ENCODE measurements around the gene LEF1.

DNA sequence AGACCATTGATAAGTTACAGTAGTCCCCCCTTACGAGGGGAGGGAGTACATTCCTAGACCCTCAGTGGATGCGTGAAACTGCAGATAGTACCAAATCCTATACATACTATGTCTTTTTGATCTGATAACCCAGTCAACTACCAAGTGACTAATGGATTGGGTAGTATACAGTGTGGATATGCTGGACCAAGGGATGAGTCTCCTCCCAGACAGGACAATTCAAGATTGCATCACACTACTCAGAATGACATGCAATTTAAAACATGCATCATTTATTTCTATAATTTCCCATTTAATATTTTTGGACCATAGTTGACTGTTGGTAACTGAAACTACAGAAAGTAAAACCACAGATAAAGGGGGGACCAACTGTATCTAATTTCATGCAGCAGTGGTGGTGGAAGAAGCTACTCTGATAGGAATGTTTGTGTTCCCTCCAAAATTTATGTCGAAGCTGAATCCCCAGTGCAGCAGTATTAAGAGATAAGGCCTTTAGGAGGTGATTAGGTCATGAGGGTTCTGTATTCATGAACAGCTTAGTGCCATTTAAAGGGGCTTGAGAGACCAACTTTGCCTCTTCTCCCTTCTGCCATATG, 167.1 kb downstream of the LEF1 start:
- TF ChIP-seq, protein P1, sequence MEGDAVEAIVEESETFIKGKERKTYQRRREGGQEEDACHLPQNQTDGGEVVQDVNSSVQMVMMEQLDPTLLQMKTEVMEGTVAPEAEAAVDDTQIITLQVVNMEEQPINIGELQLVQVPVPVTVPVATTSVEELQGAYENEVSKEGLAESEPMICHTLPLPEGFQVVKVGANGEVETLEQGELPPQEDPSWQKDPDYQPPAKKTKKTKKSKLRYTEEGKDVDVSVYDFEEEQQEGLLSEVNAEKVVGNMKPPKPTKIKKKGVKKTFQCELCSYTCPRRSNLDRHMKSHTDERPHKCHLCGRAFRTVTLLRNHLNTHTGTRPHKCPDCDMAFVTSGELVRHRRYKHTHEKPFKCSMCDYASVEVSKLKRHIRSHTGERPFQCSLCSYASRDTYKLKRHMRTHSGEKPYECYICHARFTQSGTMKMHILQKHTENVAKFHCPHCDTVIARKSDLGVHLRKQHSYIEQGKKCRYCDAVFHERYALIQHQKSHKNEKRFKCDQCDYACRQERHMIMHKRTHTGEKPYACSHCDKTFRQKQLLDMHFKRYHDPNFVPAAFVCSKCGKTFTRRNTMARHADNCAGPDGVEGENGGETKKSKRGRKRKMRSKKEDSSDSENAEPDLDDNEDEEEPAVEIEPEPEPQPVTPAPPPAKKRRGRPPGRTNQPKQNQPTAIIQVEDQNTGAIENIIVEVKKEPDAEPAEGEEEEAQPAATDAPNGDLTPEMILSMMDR (optimal IDR thresholded peaks at IDR 0.05 in 1 of 3, IDR thresholded peaks at IDR 0.05 in 1 of 3, conservative IDR thresholded peaks at IDR 0.05 in 1 of 3; ENCODE audit: extremely low read depth in 1 of 3, insufficient read depth in 2 of 3, low read length in 3 of 3) = no peak
- no peak for TF ChIP-seq EZH2 (IDR thresholded peaks at IDR 0.05; ENCODE audit: low read length)
